ENCODE measurements around the gene MAEL.

The MAEL gene

DNA sequence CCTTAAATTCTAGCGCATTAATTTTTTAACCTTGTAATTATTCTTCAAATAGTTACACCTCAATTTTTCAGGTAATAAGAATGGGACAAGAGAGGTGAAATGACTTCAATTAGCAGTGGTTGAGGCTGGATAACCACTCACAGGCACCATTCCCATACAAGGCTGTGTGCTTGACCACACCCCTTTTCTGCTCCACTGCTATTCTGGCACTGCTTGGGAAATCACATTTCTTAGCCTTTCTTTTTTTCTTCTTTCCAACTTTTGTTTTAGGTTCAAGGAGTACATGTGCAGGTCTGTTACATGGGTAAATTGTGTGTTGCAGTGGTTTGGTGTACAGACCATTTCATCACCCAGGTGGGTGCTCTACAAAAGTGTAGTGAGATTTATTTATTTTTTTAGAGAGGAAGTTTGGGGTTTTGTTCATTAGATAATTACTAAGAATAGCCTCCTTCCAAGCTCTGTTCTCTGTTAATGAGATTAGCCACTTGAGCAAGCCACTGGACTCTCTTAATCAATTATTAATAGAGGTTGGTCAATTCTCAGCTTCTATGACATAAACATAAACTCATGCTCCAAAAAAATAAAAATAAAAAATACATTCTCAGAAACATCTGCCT lies 28.1 kb upstream of the MAEL start:
- POLR2A ChIA-PET, result no interaction called here
- Histone ChIP-seq H3K36me3 (ENCODE audit: control insufficient read depth in 2 of 2, insufficient read depth in 1 of 2, low read length in 2 of 2) (no peaks in the 10 kb centered on the region), H3K4me3 (ENCODE audit: low read depth, low read length) (no peak overlapping the region), H3K27ac (ENCODE audit: extremely low read depth, low read depth, low read length) (no peak overlapping the region), H3K4me1 (ENCODE audit: control insufficient read depth, insufficient read depth, low read length) (peaks cover 6% of the 10 kb centered on the region; the same call in 1 of the 2 replicates), H3K9me3 (ENCODE audit: control insufficient read depth, insufficient read depth, low read depth, low read length) (no peaks in the 10 kb centered on the region)
- CTCF ChIA-PET, result interaction anchor here (1.4 kb wide), 1 partner anchor 97 kb away, joined by 4 read pairs; no protein-coding TSS in a partner anchor
- TF ChIP-seq WT1 (tag by site-specific recombination; IDR thresholded peaks at IDR 0.05), result no peak
- TF ChIP-seq ZNF48 (tag by site-specific recombination; IDR thresholded peaks at IDR 0.05), result no peak
- no peak for TF ChIP-seq MZF1 (tag by site-specific recombination; IDR thresholded peaks at IDR 0.05; ENCODE audit: borderline replicate concordance)
- no peak for TF ChIP-seq ZNF555 (tag by site-specific recombination; conservative IDR thresholded peaks at IDR 0.05)
- no peak for TF ChIP-seq ZNF747 (tag by site-specific recombination; IDR thresholded peaks at IDR 0.05)
- TF ChIP-seq ZNF585B (tag by site-specific recombination; IDR thresholded peaks at IDR 0.05), result no peak
- TF ChIP-seq, protein P1, sequence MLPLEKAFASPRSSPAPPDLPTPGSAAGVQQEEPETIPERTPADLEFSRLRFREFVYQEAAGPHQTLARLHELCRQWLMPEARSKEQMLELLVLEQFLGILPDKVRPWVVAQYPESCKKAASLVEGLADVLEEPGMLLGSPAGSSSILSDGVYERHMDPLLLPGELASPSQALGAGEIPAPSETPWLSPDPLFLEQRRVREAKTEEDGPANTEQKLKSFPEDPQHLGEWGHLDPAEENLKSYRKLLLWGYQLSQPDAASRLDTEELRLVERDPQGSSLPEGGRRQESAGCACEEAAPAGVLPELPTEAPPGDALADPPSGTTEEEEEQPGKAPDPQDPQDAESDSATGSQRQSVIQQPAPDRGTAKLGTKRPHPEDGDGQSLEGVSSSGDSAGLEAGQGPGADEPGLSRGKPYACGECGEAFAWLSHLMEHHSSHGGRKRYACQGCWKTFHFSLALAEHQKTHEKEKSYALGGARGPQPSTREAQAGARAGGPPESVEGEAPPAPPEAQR (tag by site-specific recombination; IDR thresholded peaks at IDR 0.05), result no peak
- no peak for TF ChIP-seq ZNF501 (tag by site-specific recombination; IDR thresholded peaks at IDR 0.05)
- TF ChIP-seq ZNF157 (tag by site-specific recombination; IDR thresholded peaks at IDR 0.05), result no peak
- TF ChIP-seq ZNF529 (tag by site-specific recombination; IDR thresholded peaks at IDR 0.05; ENCODE audit: insufficient replicate concordance), result no peak
- no peak for TF ChIP-seq ZNF202 (tag by site-specific recombination; IDR thresholded peaks at IDR 0.05; ENCODE audit: borderline replicate concordance)
- no peak for TF ChIP-seq ZNF214 (tag by site-specific recombination; IDR thresholded peaks at IDR 0.05; ENCODE audit: borderline replicate concordance)
- TF ChIP-seq, protein P2, sequence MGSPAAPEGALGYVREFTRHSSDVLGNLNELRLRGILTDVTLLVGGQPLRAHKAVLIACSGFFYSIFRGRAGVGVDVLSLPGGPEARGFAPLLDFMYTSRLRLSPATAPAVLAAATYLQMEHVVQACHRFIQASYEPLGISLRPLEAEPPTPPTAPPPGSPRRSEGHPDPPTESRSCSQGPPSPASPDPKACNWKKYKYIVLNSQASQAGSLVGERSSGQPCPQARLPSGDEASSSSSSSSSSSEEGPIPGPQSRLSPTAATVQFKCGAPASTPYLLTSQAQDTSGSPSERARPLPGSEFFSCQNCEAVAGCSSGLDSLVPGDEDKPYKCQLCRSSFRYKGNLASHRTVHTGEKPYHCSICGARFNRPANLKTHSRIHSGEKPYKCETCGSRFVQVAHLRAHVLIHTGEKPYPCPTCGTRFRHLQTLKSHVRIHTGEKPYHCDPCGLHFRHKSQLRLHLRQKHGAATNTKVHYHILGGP (tag by site-specific recombination; IDR thresholded peaks at IDR 0.05), result no peak
- no peak for TF ChIP-seq ZNF530 (tag by site-specific recombination; IDR thresholded peaks at IDR 0.05; ENCODE audit: low read depth)
- TF ChIP-seq PRDM1 (tag by site-specific recombination; IDR thresholded peaks at IDR 0.05), result no peak
- TF ChIP-seq, protein P3, sequence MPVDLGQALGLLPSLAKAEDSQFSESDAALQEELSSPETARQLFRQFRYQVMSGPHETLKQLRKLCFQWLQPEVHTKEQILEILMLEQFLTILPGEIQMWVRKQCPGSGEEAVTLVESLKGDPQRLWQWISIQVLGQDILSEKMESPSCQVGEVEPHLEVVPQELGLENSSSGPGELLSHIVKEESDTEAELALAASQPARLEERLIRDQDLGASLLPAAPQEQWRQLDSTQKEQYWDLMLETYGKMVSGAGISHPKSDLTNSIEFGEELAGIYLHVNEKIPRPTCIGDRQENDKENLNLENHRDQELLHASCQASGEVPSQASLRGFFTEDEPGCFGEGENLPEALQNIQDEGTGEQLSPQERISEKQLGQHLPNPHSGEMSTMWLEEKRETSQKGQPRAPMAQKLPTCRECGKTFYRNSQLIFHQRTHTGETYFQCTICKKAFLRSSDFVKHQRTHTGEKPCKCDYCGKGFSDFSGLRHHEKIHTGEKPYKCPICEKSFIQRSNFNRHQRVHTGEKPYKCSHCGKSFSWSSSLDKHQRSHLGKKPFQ (tag by site-specific recombination; IDR thresholded peaks at IDR 0.05), result no peak
- no peak for TF ChIP-seq KLF8 (tag by site-specific recombination; IDR thresholded peaks at IDR 0.05)
- TF ChIP-seq ZNF792 (tag by site-specific recombination; IDR thresholded peaks at IDR 0.05), result no peak
- TF ChIP-seq ZNF138 (tag by site-specific recombination; IDR thresholded peaks at IDR 0.05; ENCODE audit: borderline replicate concordance), result no peak

DNA sequence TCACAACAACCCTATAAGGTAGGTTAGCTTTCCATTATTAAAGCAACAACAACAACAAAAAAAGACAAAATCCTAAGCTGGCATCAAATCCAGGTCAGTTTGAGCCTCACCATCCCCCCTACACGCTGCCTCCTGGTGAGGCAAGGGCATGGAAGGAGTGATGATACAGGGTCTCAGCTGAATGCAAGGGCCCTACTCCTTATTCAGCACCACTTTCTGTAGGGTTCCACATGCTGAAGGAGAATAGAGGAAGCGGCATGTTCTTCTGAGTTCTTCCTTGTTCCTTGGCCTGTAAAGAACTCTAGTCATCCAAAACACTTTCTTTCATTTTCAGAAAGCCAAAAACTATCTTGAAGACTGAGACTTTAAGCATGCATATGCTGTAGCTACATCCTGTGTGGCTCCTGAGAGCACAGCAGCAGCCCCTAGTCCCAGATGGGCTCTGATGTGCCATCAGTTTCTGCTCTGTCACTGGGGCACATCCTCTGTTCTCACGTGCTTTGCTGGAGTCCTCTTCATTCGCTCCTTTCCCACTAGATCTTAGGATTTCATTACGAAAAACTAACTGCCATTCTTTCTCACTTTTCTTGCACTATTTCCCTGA lies 19.9 kb upstream of the MAEL start:
- no peaks in the 10 kb centered on the region for H3K9me3 ChIP-seq (ENCODE audit: control insufficient read depth, insufficient read depth, low read depth, low read length)
- no peak overlapping the region for H3K4me3 ChIP-seq (ENCODE audit: low read depth, low read length)
- no peaks in the 10 kb centered on the region for H3K36me3 ChIP-seq (ENCODE audit: control insufficient read depth in 2 of 2, insufficient read depth in 1 of 2, low read length in 2 of 2)
- no peak overlapping the region for H3K27ac ChIP-seq (ENCODE audit: extremely low read depth, low read depth, low read length)
- H3K4me1 ChIP-seq (ENCODE audit: control insufficient read depth, insufficient read depth, low read length), result no peaks in the 10 kb centered on the region
- no peak for TF ChIP-seq ZNF2 (tag by site-specific recombination; IDR thresholded peaks at IDR 0.05)
- TF ChIP-seq ZBTB21 (tag by site-specific recombination; IDR thresholded peaks at IDR 0.05), result no peak
- no peak for TF ChIP-seq ZNF585B (tag by site-specific recombination; IDR thresholded peaks at IDR 0.05)
- TF ChIP-seq REPIN1 (tag by site-specific recombination; IDR thresholded peaks at IDR 0.05; ENCODE audit: low read depth), result no peak
- TF ChIP-seq, protein P2 (tag by site-specific recombination; IDR thresholded peaks at IDR 0.05), result no peak
- TF ChIP-seq GFI1B (tag by site-specific recombination; IDR thresholded peaks at IDR 0.05), result no peak
- no peak for TF ChIP-seq ZNF311 (tag by site-specific recombination; IDR thresholded peaks at IDR 0.05; ENCODE audit: borderline replicate concordance)
- TF ChIP-seq OVOL3 (tag by site-specific recombination; IDR thresholded peaks at IDR 0.05), result no peak
- TF ChIP-seq SP7 (tag by site-specific recombination; IDR thresholded peaks at IDR 0.05), result no peak
- no peak for TF ChIP-seq ZNF121 (tag by site-specific recombination; IDR thresholded peaks at IDR 0.05)
- TF ChIP-seq ZNF426 (tag by site-specific recombination; IDR thresholded peaks at IDR 0.05), result no peak
- CTCF ChIA-PET, result interaction anchor here (0.6 to 1.0 kb wide), 3 partner anchors 59 to 98 kb away, joined by 3 to 6 read pairs (median 3); no protein-coding TSS in a partner anchor
- POLR2A ChIA-PET, result interaction anchor here (0.8 kb wide), 1 partner anchor 251 kb away, joined by 3 read pairs; the partner anchor contains the start of gene POU2F1

Measured in HEK293 (cell line).